ENCODE results near the gene BCL7A.

The BCL7A gene

GRCh38 chr12:122080149-122081082, 58.7 kb downstream of the BCL7A start:
- peak in 1 of 2 donors; percentile 44 for DNase-seq

- DNase-seq = no peak
These were observed 59.5 kb downstream of the BCL7A start for GRCh38 chr12:122081083-122081696.

- peak; percentile 35 to 62 for DNase-seq
These were observed 60.1 kb downstream of the BCL7A start for GRCh38 chr12:122081697-122082221.

- DNase-seq = no peak
These were observed 61.1 kb downstream of the BCL7A start for GRCh38 chr12:122082621-122083356.

- no peak for DNase-seq
These were observed 63.2 kb downstream of the BCL7A start for GRCh38 chr12:122084857-122085405.

- no peak for DNase-seq
These were observed 63.9 kb downstream of the BCL7A start for GRCh38 chr12:122085591-122085990.

- no peak for DNase-seq
These were observed 64.4 kb downstream of the BCL7A start for GRCh38 chr12:122086116-122086515.

GRCh38 chr12:122086641-122087285, 65.1 kb downstream of the BCL7A start:
- DNase-seq = no peak

- no peak for DNase-seq
These were observed 65.9 kb downstream of the BCL7A start for GRCh38 chr12:122087431-122088178.

- no peak for DNase-seq
These were observed 66.6 kb downstream of the BCL7A start for GRCh38 chr12:122088179-122088810.

GRCh38 chr12:122089077-122089476, 67.4 kb downstream of the BCL7A start:
- no peak for DNase-seq

- no peak for DNase-seq
These were observed 69.3 kb downstream of the BCL7A start for GRCh38 chr12:122090759-122091515.

- DNase-seq = no peak
These were observed 71.6 kb downstream of the BCL7A start for GRCh38 chr12:122093098-122093883.

- DNase-seq = no peak
These were observed 72.6 kb downstream of the BCL7A start for GRCh38 chr12:122094137-122094734.

GRCh38 chr12:122094735-122095631, 73.3 kb downstream of the BCL7A start:
- DNase-seq = peak in 1 of 2 donors; percentile 30

- DNase-seq = no peak
These were observed 74.3 kb downstream of the BCL7A start for GRCh38 chr12:122096014-122096413.

- no peak for DNase-seq
These were observed 75.0 kb downstream of the BCL7A start for GRCh38 chr12:122096591-122097149.

GRCh38 chr12:122097584-122097926, 75.9 kb downstream of the BCL7A start:
- DNase-seq = no peak

Data from CD4-positive, alpha-beta T cell treated with Interferon alpha-2 for 1 hour (primary cell).